ENCODE results near the gene GYPB. TPM values are rescaled to one million over a fixed set of nuclear protein-coding genes. Genes with fewer than 3 reads are reported as not detected.
"Not testable (repeated sequence)": the region's sequence is repeated elsewhere in the genome, so short reads cannot be mapped to it uniquely, and the experiment has no call there.

The GYPB gene
- total and polyA plus RNA-seq, 2 donors (not counting 1 experiment from before 2014, with no cell fraction given) = 0.91 TPM; not detected in 1

DNA sequence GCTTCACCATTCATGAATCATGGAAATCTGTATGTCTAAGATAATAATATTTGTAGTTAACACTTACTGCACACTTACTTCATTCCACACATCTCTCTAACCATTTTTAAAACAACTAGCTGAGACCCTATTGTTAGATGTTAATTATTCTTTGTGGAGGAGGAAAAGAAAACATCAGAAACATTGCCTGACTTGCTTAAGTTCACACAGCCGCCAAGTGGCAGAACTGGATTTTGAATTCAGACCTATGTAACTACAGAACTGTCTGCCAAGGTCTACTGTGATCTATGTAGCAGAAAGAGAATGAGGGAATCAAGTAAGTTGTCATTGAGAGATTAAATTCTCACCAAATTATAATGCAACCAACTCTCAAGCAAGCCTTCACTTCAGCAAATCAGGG, 11.2 kb downstream of the GYPB start:
- H3K27ac ChIP-seq (ENCODE audit: low read length in 2 of 2); CTCF ChIA-PET; H3K9me3 ChIP-seq (ENCODE audit: control extremely low read depth in 1 of 3, control insufficient read depth in 2 of 3, insufficient read depth in 1 of 3, low read length in 2 of 3); H3K27ac Mint-ChIP-seq; DNase-seq; H3K27me3 Mint-ChIP-seq; H3K4me3 ChIP-seq (ENCODE audit: control extremely low read depth in 1 of 5, extremely low read depth in 1 of 5, insufficient read depth in 1 of 5, low read depth in 2 of 5, low read length in 4 of 5); H2AFZ ChIP-seq (ENCODE audit: insufficient read depth, low read depth, low read length, poor library complexity, severe bottlenecking); H3K4me3 Mint-ChIP-seq; H3K4me1 ChIP-seq (ENCODE audit: control insufficient read depth in 2 of 2, insufficient read depth in 2 of 2, low read length in 2 of 2); H3K9ac ChIP-seq (ENCODE audit: low read length); H3K4me1 Mint-ChIP-seq; H3K4me2 ChIP-seq (replicated peaks; ENCODE audit: low read depth, low read length, poor library complexity, severe bottlenecking); H3K36me3 ChIP-seq (replicated peaks in 1 of 2; ENCODE audit: control extremely low read depth in 1 of 2, control insufficient read depth in 1 of 2, extremely low read depth in 1 of 2, insufficient read depth in 2 of 2, low read length in 1 of 2); H3K9me3 Mint-ChIP-seq (ENCODE audit: insufficient read depth); H3K79me2 ChIP-seq (ENCODE audit: control insufficient read depth, insufficient read depth, low read length); H4K20me1 ChIP-seq (ENCODE audit: control insufficient read depth, insufficient read depth, low read length, poor library complexity, severe bottlenecking); ATAC-seq (ENCODE audit: low read depth); H3K27me3 ChIP-seq (replicated peaks in 1 of 4; ENCODE audit: control extremely low read depth in 1 of 4, control insufficient read depth in 3 of 4, insufficient read depth in 4 of 4, low read length in 3 of 4); POLR2A ChIA-PET: not testable (repeated sequence)
- intact Hi-C loops (cut with micrococcal nuclease) = loop anchor here (5.0 kb wide), 1 partner anchor 116 kb away; no protein-coding TSS in a partner anchor
- no CpG with 5 or more reads among the region's 1 CpG for WGBS (ENCODE audit: insufficient coverage)

DNA sequence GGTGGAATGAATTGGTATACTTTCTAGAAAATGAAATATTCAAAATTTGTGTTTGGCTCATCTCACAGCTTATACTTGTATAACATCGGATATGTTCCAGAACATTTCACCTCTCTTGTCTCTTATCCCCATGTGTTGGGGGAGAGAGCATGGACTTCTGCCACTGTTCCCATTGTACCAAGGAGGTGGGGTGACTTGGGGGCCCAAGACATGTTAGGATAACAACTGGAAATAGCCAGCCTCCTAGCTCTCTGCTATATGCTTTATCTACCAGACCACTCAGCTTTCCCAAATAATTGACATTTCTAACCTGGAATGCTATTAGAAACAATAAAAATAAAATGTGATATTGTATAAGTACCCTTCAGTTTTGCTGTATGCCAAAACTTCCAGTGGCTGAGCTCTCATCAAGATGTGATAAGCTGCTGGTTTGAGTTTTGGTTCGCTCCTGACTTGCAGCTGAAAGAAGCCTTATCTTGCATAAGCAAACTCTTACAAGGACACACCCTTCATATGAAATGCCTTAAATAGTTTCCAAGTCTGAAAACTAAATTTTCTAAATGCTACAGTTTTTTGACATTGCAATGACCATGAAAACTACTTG, 12.9 kb downstream of the GYPB start:
- intact Hi-C loops (cut with micrococcal nuclease) = loop anchor here (5.0 kb wide), 1 partner anchor 114 kb away; no protein-coding TSS in a partner anchor
- CTCF ChIA-PET; H2AFZ ChIP-seq (ENCODE audit: insufficient read depth, low read depth, low read length, poor library complexity, severe bottlenecking); H3K27ac Mint-ChIP-seq; H3K4me3 ChIP-seq (ENCODE audit: control extremely low read depth in 1 of 5, extremely low read depth in 1 of 5, insufficient read depth in 1 of 5, low read depth in 2 of 5, low read length in 4 of 5); DNase-seq; H3K4me2 ChIP-seq (replicated peaks; ENCODE audit: low read depth, low read length, poor library complexity, severe bottlenecking); H3K9me3 ChIP-seq (ENCODE audit: control extremely low read depth in 1 of 3, control insufficient read depth in 2 of 3, insufficient read depth in 1 of 3, low read length in 2 of 3); H3K27me3 ChIP-seq (replicated peaks in 1 of 4; ENCODE audit: control extremely low read depth in 1 of 4, control insufficient read depth in 3 of 4, insufficient read depth in 4 of 4, low read length in 3 of 4); H3K9ac ChIP-seq (ENCODE audit: low read length); ATAC-seq (ENCODE audit: low read depth); H3K4me1 ChIP-seq (ENCODE audit: control insufficient read depth in 2 of 2, insufficient read depth in 2 of 2, low read length in 2 of 2); H3K79me2 ChIP-seq (ENCODE audit: control insufficient read depth, insufficient read depth, low read length); POLR2A ChIA-PET; H3K27ac ChIP-seq (ENCODE audit: low read length in 2 of 2); H3K36me3 ChIP-seq (replicated peaks in 1 of 2; ENCODE audit: control extremely low read depth in 1 of 2, control insufficient read depth in 1 of 2, extremely low read depth in 1 of 2, insufficient read depth in 2 of 2, low read length in 1 of 2); H3K27me3 Mint-ChIP-seq; H3K4me3 Mint-ChIP-seq; H3K4me1 Mint-ChIP-seq; H3K9me3 Mint-ChIP-seq (ENCODE audit: insufficient read depth); H4K20me1 ChIP-seq (ENCODE audit: control insufficient read depth, insufficient read depth, low read length, poor library complexity, severe bottlenecking): not testable (repeated sequence)
- no CpG with 5 or more reads among the region's 2 CpGs for whole genome bisulfite sequencing (ENCODE audit: insufficient coverage)

DNA sequence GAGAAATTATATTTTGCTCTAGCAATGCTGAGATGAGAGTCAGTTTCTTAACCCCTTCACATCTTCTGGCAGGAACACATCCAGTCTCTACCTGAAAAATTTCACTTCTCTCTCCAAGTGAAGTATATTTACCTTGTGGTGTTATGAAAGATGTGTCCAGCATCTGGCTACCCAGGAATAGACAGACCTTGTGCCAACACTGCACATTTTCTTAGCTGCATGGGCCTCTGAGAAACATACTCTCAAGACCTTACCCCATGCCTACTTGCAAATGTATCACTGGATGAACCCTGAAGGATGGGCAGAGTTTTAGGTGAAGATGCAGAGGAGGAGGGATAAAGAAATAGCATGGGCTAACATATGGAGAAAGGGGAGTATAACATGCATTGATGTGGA, 13.6 kb downstream of the GYPB start:
- intact Hi-C loops (cut with micrococcal nuclease) = loop anchor here (5.0 kb wide), 1 partner anchor 113 kb away; no protein-coding TSS in a partner anchor
- H3K27me3 Mint-ChIP-seq; H3K27ac ChIP-seq (ENCODE audit: low read length in 2 of 2); POLR2A ChIA-PET; H2AFZ ChIP-seq (ENCODE audit: insufficient read depth, low read depth, low read length, poor library complexity, severe bottlenecking); H3K9ac ChIP-seq (ENCODE audit: low read length); ATAC-seq (ENCODE audit: low read depth); H3K4me3 Mint-ChIP-seq; H3K4me1 ChIP-seq (ENCODE audit: control insufficient read depth in 2 of 2, insufficient read depth in 2 of 2, low read length in 2 of 2); H3K27me3 ChIP-seq (replicated peaks in 1 of 4; ENCODE audit: control extremely low read depth in 1 of 4, control insufficient read depth in 3 of 4, insufficient read depth in 4 of 4, low read length in 3 of 4); H3K9me3 ChIP-seq (ENCODE audit: control extremely low read depth in 1 of 3, control insufficient read depth in 2 of 3, insufficient read depth in 1 of 3, low read length in 2 of 3); H3K27ac Mint-ChIP-seq; CTCF ChIA-PET; H3K4me1 Mint-ChIP-seq; H3K36me3 ChIP-seq (replicated peaks in 1 of 2; ENCODE audit: control extremely low read depth in 1 of 2, control insufficient read depth in 1 of 2, extremely low read depth in 1 of 2, insufficient read depth in 2 of 2, low read length in 1 of 2); DNase-seq; H3K4me2 ChIP-seq (replicated peaks; ENCODE audit: low read depth, low read length, poor library complexity, severe bottlenecking); H3K79me2 ChIP-seq (ENCODE audit: control insufficient read depth, insufficient read depth, low read length); H3K9me3 Mint-ChIP-seq (ENCODE audit: insufficient read depth); H3K4me3 ChIP-seq (ENCODE audit: control extremely low read depth in 1 of 5, extremely low read depth in 1 of 5, insufficient read depth in 1 of 5, low read depth in 2 of 5, low read length in 4 of 5); H4K20me1 ChIP-seq (ENCODE audit: control insufficient read depth, insufficient read depth, low read length, poor library complexity, severe bottlenecking): not testable (repeated sequence)

DNA sequence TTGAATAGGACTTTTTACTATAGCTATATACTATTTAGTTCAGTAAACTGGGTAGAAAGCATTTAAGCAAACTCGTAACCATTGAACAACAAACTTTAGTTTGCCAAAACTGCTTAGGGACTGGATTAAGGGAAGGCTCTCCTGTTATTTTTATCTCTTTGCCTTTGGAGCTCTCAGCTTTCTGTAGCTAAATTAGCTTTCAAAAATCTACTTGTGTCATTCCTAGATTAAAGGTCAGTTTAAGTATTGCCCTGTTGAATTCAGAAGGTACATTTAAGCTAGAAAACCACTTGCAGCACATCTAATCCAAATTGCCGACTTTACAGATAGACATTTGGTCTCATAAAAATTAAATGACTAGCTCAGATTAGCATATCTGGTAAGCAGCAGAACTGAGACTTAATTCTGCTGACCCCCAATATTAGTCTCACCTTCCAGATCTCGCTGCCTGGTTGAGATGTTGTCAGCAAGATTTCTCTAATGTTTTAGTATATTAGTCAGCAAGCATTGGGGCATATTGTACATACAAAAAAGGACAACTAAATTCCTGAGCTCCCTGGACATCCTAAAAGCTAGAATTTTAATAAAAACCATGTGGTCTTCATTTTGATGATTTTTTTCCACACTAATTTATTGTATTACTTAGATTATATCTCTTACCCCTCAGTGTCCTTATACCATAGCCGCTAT, 14.2 kb downstream of the GYPB start:
- POLR2A ChIA-PET; H3K4me1 ChIP-seq (ENCODE audit: control insufficient read depth in 2 of 2, insufficient read depth in 2 of 2, low read length in 2 of 2); H3K27ac Mint-ChIP-seq; H3K27me3 Mint-ChIP-seq; H4K20me1 ChIP-seq (ENCODE audit: control insufficient read depth, insufficient read depth, low read length, poor library complexity, severe bottlenecking); H3K9me3 ChIP-seq (ENCODE audit: control extremely low read depth in 1 of 3, control insufficient read depth in 2 of 3, insufficient read depth in 1 of 3, low read length in 2 of 3); H2AFZ ChIP-seq (ENCODE audit: insufficient read depth, low read depth, low read length, poor library complexity, severe bottlenecking); H3K9me3 Mint-ChIP-seq (ENCODE audit: insufficient read depth); H3K4me3 Mint-ChIP-seq; H3K27ac ChIP-seq (ENCODE audit: low read length in 2 of 2); ATAC-seq (ENCODE audit: low read depth); H3K36me3 ChIP-seq (replicated peaks in 1 of 2; ENCODE audit: control extremely low read depth in 1 of 2, control insufficient read depth in 1 of 2, extremely low read depth in 1 of 2, insufficient read depth in 2 of 2, low read length in 1 of 2); H3K4me3 ChIP-seq (ENCODE audit: control extremely low read depth in 1 of 5, extremely low read depth in 1 of 5, insufficient read depth in 1 of 5, low read depth in 2 of 5, low read length in 4 of 5); H3K4me2 ChIP-seq (replicated peaks; ENCODE audit: low read depth, low read length, poor library complexity, severe bottlenecking); H3K9ac ChIP-seq (ENCODE audit: low read length); H3K4me1 Mint-ChIP-seq; CTCF ChIA-PET; H3K27me3 ChIP-seq (replicated peaks in 1 of 4; ENCODE audit: control extremely low read depth in 1 of 4, control insufficient read depth in 3 of 4, insufficient read depth in 4 of 4, low read length in 3 of 4); H3K79me2 ChIP-seq (ENCODE audit: control insufficient read depth, insufficient read depth, low read length); DNase-seq: not testable (repeated sequence)
- intact Hi-C loops (cut with micrococcal nuclease) = loop anchor here (5.0 kb wide), 1 partner anchor 113 kb away; no protein-coding TSS in a partner anchor
- no CpG with 5 or more reads among the region's 4 CpGs for WGBS (ENCODE audit: insufficient coverage)
